Adipocyte (in vitro differentiated cells): Measurements from ENCODE around the gene RCBTB2.
A peak's percentile ranks its signal among the peaks of the same experiment; 100 is the strongest.
"Not testable (repeated sequence)": the region's sequence is repeated elsewhere in the genome, so short reads cannot be mapped to it uniquely, and the experiment has no call there.

Experiments used
- DNase-seq: peaks from one replicate; pipeline ENCODE4 v3.0.0-alpha.2; 2015; ENCODE audit warnings: low read depth
- H3K27me3 ChIP-seq: replicated peaks from 2 replicates; pipeline ENCODE4 v1.7.0; 2013; ENCODE audit warnings: mild to moderate bottlenecking, low read length, moderate library complexity; ENCODE audit not compliant: control insufficient read depth, insufficient read depth
- H3K36me3 ChIP-seq: 2 replicates; pipeline ENCODE4 v1.7.0; 2013; ENCODE audit warnings: low read length, mild to moderate bottlenecking, moderate library complexity; ENCODE audit not compliant: control insufficient read depth, insufficient read depth, severe bottlenecking
- H3K4me1 ChIP-seq: 2 replicates; pipeline ENCODE4 v1.7.0; 2013; ENCODE audit warnings: mild to moderate bottlenecking, low read length, moderate library complexity; ENCODE audit not compliant: control insufficient read depth, insufficient read depth
- H3K4me3 ChIP-seq: 2 replicates; pipeline ENCODE4 v1.7.0; 2013; ENCODE audit warnings: mild to moderate bottlenecking, low read length, moderate library complexity
- H3K9ac ChIP-seq: 2 replicates; pipeline ENCODE4 v1.7.0; 2013; ENCODE audit warnings: mild to moderate bottlenecking, low read length, moderate library complexity
- H3K9me3 ChIP-seq: 2 replicates; pipeline ENCODE4 v1.7.0; 2013; ENCODE audit warnings: mild to moderate bottlenecking, low read length, moderate library complexity; ENCODE audit not compliant: control insufficient read depth

The RCBTB2 gene

DNA sequence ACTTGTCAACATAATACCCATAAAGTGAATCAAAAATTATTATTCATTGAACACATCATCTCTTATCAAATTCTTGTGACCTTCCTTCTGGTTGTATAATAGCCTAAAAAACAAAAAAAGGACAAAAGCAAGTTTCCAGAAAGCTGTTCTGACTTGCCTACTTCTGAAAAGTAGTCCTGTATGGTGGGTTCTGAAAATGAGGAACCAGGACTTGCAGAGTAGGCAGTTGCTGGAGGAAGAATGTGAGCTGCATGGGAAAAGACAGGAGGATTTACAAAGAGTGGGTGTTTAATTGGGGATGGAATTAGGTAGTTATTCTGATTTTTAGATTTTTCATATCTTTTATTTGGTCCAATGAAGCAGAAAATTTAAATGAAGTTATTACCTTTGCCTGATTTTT, 56.7 kb downstream of the RCBTB2 start:
- peak; percentile 7 for DNase-seq
- Histone ChIP-seq H3K27me3 (no peaks in the 10 kb centered on the region), H3K9me3 (no peaks in the 10 kb centered on the region), H3K4me1 (peaks cover 12% of the 10 kb centered on the region), H3K36me3 (peaks cover 29% of the 10 kb centered on the region), H3K4me3 (no peak overlapping the region), H3K9ac (no peak overlapping the region)

DNA sequence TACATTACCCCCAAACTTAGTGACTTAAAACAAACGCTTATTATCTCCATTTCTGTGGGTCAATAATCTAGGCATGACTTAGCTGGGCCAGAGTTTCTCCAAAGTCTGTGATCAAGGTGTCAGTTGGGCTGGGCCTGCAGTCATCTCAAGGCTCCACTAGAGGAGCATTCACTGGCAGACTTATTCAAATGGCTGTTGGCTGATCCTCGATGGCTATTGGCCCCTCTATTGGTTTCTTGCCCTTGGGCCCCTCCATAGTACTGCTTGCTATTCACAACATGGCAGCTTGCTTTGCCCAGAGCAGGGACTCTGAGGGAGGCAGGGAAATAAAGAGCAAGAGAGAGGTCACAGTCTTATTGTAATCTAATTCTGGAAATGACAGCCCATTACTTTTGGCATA, 57.6 kb downstream of the RCBTB2 start:
- DNase-seq: no peak
- Histone ChIP-seq H3K4me1 (peaks cover 12% of the 10 kb centered on the region), H3K4me3 (no peak overlapping the region), H3K9ac (no peak overlapping the region), H3K36me3 (peaks cover 29% of the 10 kb centered on the region), H3K9me3 (no peaks in the 10 kb centered on the region), H3K27me3 (no peaks in the 10 kb centered on the region)

DNA sequence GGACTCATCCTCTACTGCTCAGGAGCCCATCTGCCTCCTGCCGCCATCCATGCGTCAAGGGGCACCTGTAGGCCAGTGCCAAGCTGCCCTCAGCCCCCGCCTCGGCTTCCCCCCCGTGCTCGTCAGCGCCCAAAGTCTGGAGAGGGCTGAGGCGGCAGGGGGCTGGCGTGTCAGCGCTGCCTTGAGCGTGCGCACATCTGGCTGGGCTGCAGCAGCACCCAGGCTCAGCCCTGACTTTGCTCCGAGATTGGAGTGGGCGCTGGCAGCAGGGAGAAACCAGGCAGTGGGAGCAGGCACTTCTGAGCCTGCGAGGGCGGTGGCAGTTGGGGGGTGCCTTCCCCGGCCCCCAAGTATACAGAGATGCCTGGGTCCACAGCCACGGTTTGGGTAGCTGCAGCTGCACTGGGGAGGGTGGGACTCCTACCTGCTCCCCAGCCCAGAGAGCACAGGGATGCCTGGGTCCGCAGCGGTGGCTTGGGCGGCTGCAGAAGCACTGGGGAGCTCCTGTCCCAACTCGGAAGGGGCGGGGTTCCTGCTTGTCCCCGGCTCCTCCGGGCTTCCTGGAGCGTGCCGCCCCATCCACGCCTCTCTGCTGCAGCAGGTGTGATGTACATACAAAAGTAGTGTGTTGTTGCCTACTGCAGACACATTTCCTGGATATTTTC, 75.2 kb downstream of the RCBTB2 start:
- no peak for DNase-seq
- Histone ChIP-seq H3K27me3 (no peaks in the 10 kb centered on the region), H3K36me3 (peaks cover 48% of the 10 kb centered on the region), H3K9ac (no peak overlapping the region), H3K4me1 (no peaks in the 10 kb centered on the region), H3K9me3 (no peaks in the 10 kb centered on the region), H3K4me3 (no peak overlapping the region)

DNA sequence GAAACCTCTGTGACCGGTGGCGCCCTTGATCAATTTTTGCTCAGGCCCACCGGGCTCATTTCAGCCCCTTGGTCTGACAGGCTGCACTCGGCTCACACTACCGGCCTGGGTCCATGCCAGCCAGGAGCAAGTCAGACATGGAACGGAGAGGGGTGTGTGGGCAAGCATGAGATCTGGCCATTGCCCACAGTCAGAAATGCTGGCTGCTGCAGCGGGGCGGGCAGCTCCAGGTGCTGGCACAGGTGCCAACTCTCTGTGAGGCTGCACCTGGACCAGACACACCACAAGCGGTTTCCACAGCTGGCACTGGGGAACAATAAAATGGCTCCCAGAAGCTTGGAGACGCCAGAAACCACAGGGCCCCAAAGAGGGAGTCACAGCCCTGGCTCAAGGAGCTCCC, 76.3 kb downstream of the RCBTB2 start:
- no peaks in the 10 kb centered on the region for H3K4me1 ChIP-seq
- H3K9me3 ChIP-seq: peaks cover 1% of the 10 kb centered on the region
- H3K27me3 ChIP-seq: no peaks in the 10 kb centered on the region
- DNase-seq: no peak
- no peak overlapping the region for H3K4me3 ChIP-seq
- H3K36me3 ChIP-seq: peaks cover 45% of the 10 kb centered on the region
- H3K9ac ChIP-seq: no peak overlapping the region

GRCh38 chr13:48451196-48451595, 81.7 kb downstream of the RCBTB2 start:
- H3K9ac ChIP-seq: not testable (repeated sequence)

DNA sequence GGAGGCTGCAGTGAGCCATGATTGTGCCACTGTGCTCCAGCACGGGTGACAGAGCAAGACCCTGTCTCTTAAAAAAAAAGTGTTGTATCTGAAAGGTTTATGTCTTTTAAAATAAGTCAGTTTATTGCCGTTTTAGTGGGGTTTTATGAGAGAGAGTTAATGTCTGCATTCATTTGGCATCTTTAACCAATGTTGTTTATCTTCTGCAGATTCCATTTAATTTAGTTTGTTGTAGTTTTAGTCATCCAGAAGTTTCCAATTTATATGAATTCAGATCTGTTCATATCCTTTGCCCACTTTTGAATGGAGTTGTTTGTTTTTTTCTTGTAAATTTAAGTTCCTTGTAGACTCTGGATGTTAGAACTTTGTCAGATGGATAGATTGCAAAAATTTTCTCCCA, 83.2 kb downstream of the RCBTB2 start:
- Histone ChIP-seq H3K27me3 (no peaks in the 10 kb centered on the region), H3K9ac (no peak overlapping the region), H3K9me3 (peaks cover 10% of the 10 kb centered on the region), H3K4me3 (no peak overlapping the region), H3K36me3 (peaks cover 10% of the 10 kb centered on the region), H3K4me1 (peaks cover 25% of the 10 kb centered on the region)
- DNase-seq: peak; percentile 49

More at GRCh38 chr13:48451196-48451595, 81.7 kb downstream of the RCBTB2 start:
- H3K9me3 ChIP-seq: peaks cover 10% of the 10 kb centered on the region
- not testable (repeated sequence) for H3K27me3 ChIP-seq, DNase-seq, H3K4me3 ChIP-seq
- H3K4me1 ChIP-seq: peaks cover 24% of the 10 kb centered on the region
- H3K36me3 ChIP-seq: peaks cover 11% of the 10 kb centered on the region

DNA sequence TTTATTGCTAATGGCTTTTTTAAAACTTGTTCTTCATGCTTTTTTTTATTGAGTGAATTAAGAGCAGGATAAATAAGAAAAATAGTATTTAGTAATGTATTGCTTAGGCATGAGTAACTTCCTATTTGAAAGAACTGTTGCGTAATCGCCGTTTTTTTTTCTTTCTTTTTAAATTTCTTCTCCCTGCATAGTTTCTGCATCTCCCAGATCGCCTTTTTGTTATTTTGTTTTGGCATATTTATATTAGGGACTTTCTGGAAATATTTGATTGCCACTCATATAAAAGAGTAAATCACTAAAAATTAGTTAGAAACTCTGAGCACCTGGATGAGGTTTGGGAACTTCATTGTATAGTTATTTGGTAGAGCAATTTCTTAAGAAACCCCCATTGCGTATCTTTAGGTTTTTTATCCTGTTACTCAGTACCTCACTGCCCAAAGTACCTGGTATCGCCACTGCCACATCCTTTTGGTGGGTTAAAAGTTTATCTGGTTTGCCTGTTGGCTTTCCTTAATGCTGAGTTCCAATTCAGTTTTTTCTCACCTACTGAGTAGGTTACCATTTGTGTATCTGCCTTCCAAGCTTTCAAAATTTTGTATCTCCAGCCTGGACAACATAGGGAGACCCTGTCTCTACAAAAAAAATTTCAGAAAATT, 83.8 kb downstream of the RCBTB2 start:
- H3K9me3 ChIP-seq: peaks cover 10% of the 10 kb centered on the region
- peaks cover 10% of the 10 kb centered on the region for H3K36me3 ChIP-seq
- peak; percentile 92 for DNase-seq
- H3K9ac ChIP-seq: peak overlapping the region; percentile 57
- peak overlapping the region; percentile 61 for H3K4me3 ChIP-seq
- peaks cover 25% of the 10 kb centered on the region for H3K4me1 ChIP-seq
- H3K27me3 ChIP-seq: no peaks in the 10 kb centered on the region

- H3K36me3 ChIP-seq: peaks cover 5% of the 10 kb centered on the region
- peak overlapping the region; percentile 61 for H3K4me3 ChIP-seq
- peaks cover 10% of the 10 kb centered on the region for H3K9me3 ChIP-seq
- no peaks in the 10 kb centered on the region for H3K27me3 ChIP-seq
- no peak for DNase-seq
- peak overlapping the region; percentile 52 for H3K9ac ChIP-seq
- peaks cover 25% of the 10 kb centered on the region for H3K4me1 ChIP-seq
Observed at GRCh38 chr13:48448285-48448958, 84.5 kb downstream of the RCBTB2 start.

DNA sequence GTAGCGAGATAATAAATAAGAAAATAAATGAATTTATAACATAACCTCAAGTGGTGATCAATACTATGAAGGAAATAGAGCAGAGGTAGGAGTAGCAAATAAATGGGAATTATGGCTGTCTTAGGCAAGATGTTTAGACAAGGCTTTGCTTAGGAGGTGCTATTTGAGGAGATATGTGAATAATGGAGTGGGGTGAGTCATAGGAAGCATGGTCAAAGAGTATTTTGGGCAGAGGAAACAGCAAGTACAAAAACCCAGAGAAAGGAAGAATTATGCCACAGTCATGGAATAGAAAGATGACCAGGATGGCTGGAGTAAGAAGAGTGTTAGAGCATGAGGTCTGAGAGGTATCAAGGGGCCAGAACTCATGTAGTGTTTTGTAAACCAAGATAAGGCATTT, 86.4 kb downstream of the RCBTB2 start:
- peak; percentile 59 for DNase-seq
- Histone ChIP-seq H3K4me1 (peaks cover 25% of the 10 kb centered on the region), H3K36me3 (no peaks in the 10 kb centered on the region), H3K9me3 (peaks cover 8% of the 10 kb centered on the region), H3K9ac (no peak overlapping the region), H3K4me3 (no peak overlapping the region), H3K27me3 (no peaks in the 10 kb centered on the region)

DNA sequence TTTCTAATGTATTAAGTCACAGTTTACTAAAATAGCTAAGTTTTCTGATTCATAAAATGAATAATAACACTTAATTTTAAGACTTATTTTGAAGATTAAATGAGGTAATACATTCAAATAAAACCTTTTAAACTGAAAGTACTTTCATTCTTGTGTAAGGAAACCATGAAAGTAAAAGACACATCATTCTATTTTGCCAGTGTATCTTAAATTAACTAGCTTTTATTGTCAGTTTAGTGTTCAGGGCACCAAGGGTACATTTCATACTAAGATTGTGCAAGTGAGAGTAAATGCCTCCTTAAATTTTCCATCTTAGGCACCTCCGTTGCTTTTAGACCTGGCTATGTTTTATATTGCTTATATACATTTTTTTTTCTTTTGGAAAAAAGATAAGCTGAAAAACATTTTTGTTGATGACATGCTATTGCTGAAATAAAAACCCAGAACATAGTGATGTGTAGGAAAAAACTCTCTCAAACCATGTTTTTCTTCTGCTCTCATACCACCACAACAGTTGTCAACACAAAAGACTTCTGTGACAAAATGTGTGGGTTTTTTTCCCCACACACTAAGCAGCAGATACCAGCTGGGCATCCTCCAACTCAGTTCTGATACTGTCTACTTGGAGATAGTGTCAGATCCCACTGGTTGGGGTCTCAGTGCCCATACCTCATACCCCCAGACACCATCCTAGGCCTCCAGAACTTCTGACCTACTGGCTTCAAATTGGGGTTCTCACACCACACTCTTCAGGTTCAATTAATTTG, 89.3 kb downstream of the RCBTB2 start:
- peak; percentile 12 for DNase-seq
- no peaks in the 10 kb centered on the region for H3K36me3 ChIP-seq
- H3K4me1 ChIP-seq: peaks cover 15% of the 10 kb centered on the region
- no peaks in the 10 kb centered on the region for H3K9me3 ChIP-seq
- no peak overlapping the region for H3K4me3 ChIP-seq
- no peaks in the 10 kb centered on the region for H3K27me3 ChIP-seq
- no peak overlapping the region for H3K9ac ChIP-seq
